ENCODE measurements around the gene CALB2.

GRCh38 chr16:71421911-71422310, 63.4 kb downstream of the CALB2 start:
- TF ChIP-seq CTCF (conservative IDR thresholded peaks at IDR 0.05; ENCODE audit: low read length), result peak; percentile 69
- no peak for TF ChIP-seq EZH2phosphoT487 (IDR thresholded peaks at IDR 0.05; ENCODE audit: borderline replicate concordance, low read depth, low read length)
